ENCODE data around the gene ANKRD13B. TPM values are rescaled to one million over a fixed set of nuclear protein-coding genes. Genes with fewer than 3 reads are reported as not detected.
A peak's percentile ranks its signal among the peaks of the same experiment; 100 is the strongest.
"Not testable (repeated sequence)": the region's sequence is repeated elsewhere in the genome, so short reads cannot be mapped to it uniquely, and the experiment has no call there.

The ANKRD13B gene
- total RNA-seq, 1 donor from 2014 or later: 9.3 TPM

- intact Hi-C loops (cut with DNase I): no loop called here
- ATAC-seq (ENCODE audit: poor library complexity) (no peak), DNase-seq (no peak)
These were observed 30.3 kb downstream of the ANKRD13B start for GRCh38 chr17:29623283-29623647.

- intact Hi-C loops (cut with DNase I): no loop called here
- no peak for DNase-seq
- no peak for ATAC-seq (ENCODE audit: poor library complexity)
These were observed 31.7 kb downstream of the ANKRD13B start for GRCh38 chr17:29624586-29624985.

GRCh38 chr17:29625037-29625750, 32.3 kb downstream of the ANKRD13B start:
- DNase-seq: no peak
- ATAC-seq (ENCODE audit: poor library complexity): peak; percentile 35
- intact Hi-C loops (cut with DNase I): no loop called here

- ATAC-seq (ENCODE audit: poor library complexity) (no peak), DNase-seq (no peak)
- intact Hi-C loops (cut with DNase I): no loop called here
These were observed 35.0 kb downstream of the ANKRD13B start for GRCh38 chr17:29627951-29628350.

GRCh38 chr17:29628644-29629043, 35.7 kb downstream of the ANKRD13B start:
- intact Hi-C loops (cut with DNase I): no loop called here
- ATAC-seq (ENCODE audit: poor library complexity) (peak; percentile 51), DNase-seq (no peak)

- ATAC-seq (ENCODE audit: poor library complexity) (no peak), DNase-seq (no peak)
- intact Hi-C loops (cut with DNase I): no loop called here
These were observed 36.9 kb downstream of the ANKRD13B start for GRCh38 chr17:29629839-29630238.

- intact Hi-C loops (cut with DNase I): no loop called here
- DNase-seq: no peak
- no peak for ATAC-seq (ENCODE audit: poor library complexity)
These were observed 37.8 kb downstream of the ANKRD13B start for GRCh38 chr17:29630630-29631193.

GRCh38 chr17:29633886-29634285, 41.0 kb downstream of the ANKRD13B start:
- intact Hi-C loops (cut with DNase I): no loop called here
- DNase-seq (no peak), ATAC-seq (ENCODE audit: poor library complexity) (no peak)

GRCh38 chr17:29640413-29640812, 47.5 kb downstream of the ANKRD13B start:
- intact Hi-C loops (cut with DNase I): no loop called here
- DNase-seq: no peak
- peak; percentile 37 for ATAC-seq (ENCODE audit: poor library complexity)

- no peak for ATAC-seq (ENCODE audit: poor library complexity)
These were observed 48.2 kb downstream of the ANKRD13B start for GRCh38 chr17:29640981-29641642.

GRCh38 chr17:29642171-29642611, 49.3 kb downstream of the ANKRD13B start:
- DNase-seq (no peak), ATAC-seq (ENCODE audit: poor library complexity) (no peak)
- intact Hi-C loops (cut with DNase I): no loop called here

More at GRCh38 chr17:29640981-29641642, 48.2 kb downstream of the ANKRD13B start:
- intact Hi-C loops (cut with DNase I): no loop called here
- DNase-seq: no peak

- intact Hi-C loops (cut with DNase I): no loop called here
- DNase-seq: no peak
- no peak for ATAC-seq (ENCODE audit: poor library complexity)
These were observed 50.9 kb downstream of the ANKRD13B start for GRCh38 chr17:29643817-29644160.

- DNase-seq (peak; percentile 81), ATAC-seq (ENCODE audit: poor library complexity) (peak; percentile 79)
- intact Hi-C loops (cut with DNase I): loop anchor here (5.0 kb wide), 1 partner anchor 117 kb away; no protein-coding TSS in a partner anchor
These were observed 52.7 kb downstream of the ANKRD13B start for GRCh38 chr17:29645515-29646051.

- intact Hi-C loops (cut with DNase I): loop anchor here (5.0 kb wide), 1 partner anchor 114 kb away; no protein-coding TSS in a partner anchor
- DNase-seq (no peak), ATAC-seq (ENCODE audit: poor library complexity) (no peak)
These were observed 55.1 kb downstream of the ANKRD13B start for GRCh38 chr17:29648005-29648404.

- ATAC-seq (ENCODE audit: poor library complexity) (no peak), DNase-seq (no peak)
- intact Hi-C loops (cut with DNase I): loop anchor here (5.0 kb wide), 1 partner anchor 113 kb away; no protein-coding TSS in a partner anchor
These were observed 56.4 kb downstream of the ANKRD13B start for GRCh38 chr17:29649359-29649758.

- intact Hi-C loops (cut with DNase I): no loop called here
- ATAC-seq (ENCODE audit: poor library complexity) (no peak), DNase-seq (no peak)
These were observed 57.5 kb downstream of the ANKRD13B start for GRCh38 chr17:29650396-29650795.

- ATAC-seq (ENCODE audit: poor library complexity); DNase-seq; intact Hi-C loops (cut with DNase I): not testable (repeated sequence)
These were observed 59.0 kb downstream of the ANKRD13B start for GRCh38 chr17:29651913-29652312.

GRCh38 chr17:29652976-29653375, 60.0 kb downstream of the ANKRD13B start:
- intact Hi-C loops (cut with DNase I): no loop called here
- no peak for ATAC-seq (ENCODE audit: poor library complexity)
- no peak for DNase-seq

- DNase-seq: no peak
- intact Hi-C loops (cut with DNase I): no loop called here
- ATAC-seq (ENCODE audit: poor library complexity): no peak
These were observed 61.2 kb downstream of the ANKRD13B start for GRCh38 chr17:29653995-29654714.

Measured in Right ventricle myocardium superior (tissue), 1 donor.